GM10266 (cell line): ENCODE results near the gene LGSN.

Experiments used
- DNase-seq: peaks from one replicate; pipeline ENCODE4 v3.0.0; 2012; ENCODE audit errors: extremely low spot score
- CTCF ChIP-seq: IDR thresholded peaks from 2 replicates; pipeline ENCODE4 v1.5.1; 2012; ENCODE audit warnings: mild to moderate bottlenecking, low read depth; ENCODE audit not compliant: control insufficient read depth, insufficient read depth; ENCODE audit errors: missing control alignments

Gene LGSN

GRCh38 chr6:63263444-63263843 lies 56.3 kb downstream of the LGSN start:
- DNase-seq = no peak
- no peak for TF ChIP-seq CTCF

- TF ChIP-seq CTCF = no peak
- DNase-seq = no peak
These were observed 58.0 kb downstream of the LGSN start for GRCh38 chr6:63261820-63262219.

- TF ChIP-seq CTCF = no peak
- DNase-seq = no peak
These were observed 60.6 kb downstream of the LGSN start for GRCh38 chr6:63259153-63259552.

- no peak for TF ChIP-seq CTCF
- no peak for DNase-seq
These were observed 69.8 kb downstream of the LGSN start for GRCh38 chr6:63249875-63250482.

- no peak for DNase-seq
- no peak for TF ChIP-seq CTCF
These were observed 73.2 kb downstream of the LGSN start for GRCh38 chr6:63246581-63246980.

- no peak for TF ChIP-seq CTCF
- DNase-seq = no peak
These were observed 73.9 kb downstream of the LGSN start for GRCh38 chr6:63245909-63246308.

- no peak for TF ChIP-seq CTCF
- no peak for DNase-seq
These were observed 74.4 kb downstream of the LGSN start for GRCh38 chr6:63245420-63245819.
